Measurements from ENCODE around the gene ACSL6. TPM values are rescaled to one million over a fixed set of nuclear protein-coding genes. Genes with fewer than 3 reads are reported as not detected.

ACSL6 gene
- total RNA-seq, 1 donor from 2014 or later = under 0.01 TPM

- no peak for DNase-seq (ENCODE audit: low read depth)
- Histone ChIP-seq H3K4me3 (ENCODE audit: low read depth, low read length) (no peak overlapping the region), H3K27me3 (ENCODE audit: control insufficient read depth, insufficient read depth, low read length) (no peaks in the 10 kb centered on the region), H3K36me3 (ENCODE audit: control insufficient read depth, insufficient read depth, low read length) (no peaks in the 10 kb centered on the region)
- TF ChIP-seq CTCF (IDR thresholded peaks at IDR 0.05; ENCODE audit: insufficient read depth, low read length, poor library complexity, severe bottlenecking) = no peak
These were observed 79.2 kb downstream of the ACSL6 start for GRCh38 chr5:131932235-131932634.

GRCh38 chr5:131928957-131929356, 82.5 kb downstream of the ACSL6 start:
- H3K4me3 ChIP-seq (ENCODE audit: low read depth, low read length) = no peak overlapping the region
- no peak for TF ChIP-seq CTCF (IDR thresholded peaks at IDR 0.05; ENCODE audit: insufficient read depth, low read length, poor library complexity, severe bottlenecking)
- no peaks in the 10 kb centered on the region for H3K27me3 ChIP-seq (ENCODE audit: control insufficient read depth, insufficient read depth, low read length)
- no peak for DNase-seq (ENCODE audit: low read depth)
- no peaks in the 10 kb centered on the region for H3K36me3 ChIP-seq (ENCODE audit: control insufficient read depth, insufficient read depth, low read length)

GRCh38 chr5:131926168-131926567, 85.3 kb downstream of the ACSL6 start:
- TF ChIP-seq CTCF (IDR thresholded peaks at IDR 0.05; ENCODE audit: insufficient read depth, low read length, poor library complexity, severe bottlenecking) = no peak
- H3K4me3 ChIP-seq (ENCODE audit: low read depth, low read length) = no peak overlapping the region
- no peak for DNase-seq (ENCODE audit: low read depth)
- no peaks in the 10 kb centered on the region for H3K36me3 ChIP-seq (ENCODE audit: control insufficient read depth, insufficient read depth, low read length)
- no peaks in the 10 kb centered on the region for H3K27me3 ChIP-seq (ENCODE audit: control insufficient read depth, insufficient read depth, low read length)

GRCh38 chr5:131916481-131916880, 95.0 kb downstream of the ACSL6 start:
- DNase-seq (ENCODE audit: low read depth) = no peak
- Histone ChIP-seq H3K36me3 (ENCODE audit: control insufficient read depth, insufficient read depth, low read length) (no peaks in the 10 kb centered on the region), H3K4me3 (ENCODE audit: low read depth, low read length) (no peak overlapping the region), H3K27me3 (ENCODE audit: control insufficient read depth, insufficient read depth, low read length) (no peaks in the 10 kb centered on the region)
- TF ChIP-seq CTCF (IDR thresholded peaks at IDR 0.05; ENCODE audit: insufficient read depth, low read length, poor library complexity, severe bottlenecking) = no peak

GRCh38 chr5:131914472-131914871, 97.0 kb downstream of the ACSL6 start:
- TF ChIP-seq CTCF (IDR thresholded peaks at IDR 0.05; ENCODE audit: insufficient read depth, low read length, poor library complexity, severe bottlenecking) = no peak
- Histone ChIP-seq H3K4me3 (ENCODE audit: low read depth, low read length) (no peak overlapping the region), H3K27me3 (ENCODE audit: control insufficient read depth, insufficient read depth, low read length) (no peaks in the 10 kb centered on the region), H3K36me3 (ENCODE audit: control insufficient read depth, insufficient read depth, low read length) (no peaks in the 10 kb centered on the region)
- no peak for DNase-seq (ENCODE audit: low read depth)

- TF ChIP-seq CTCF (IDR thresholded peaks at IDR 0.05; ENCODE audit: insufficient read depth, low read length, poor library complexity, severe bottlenecking) = no peak
- no peak for DNase-seq (ENCODE audit: low read depth)
- Histone ChIP-seq H3K36me3 (ENCODE audit: control insufficient read depth, insufficient read depth, low read length) (no peaks in the 10 kb centered on the region), H3K27me3 (ENCODE audit: control insufficient read depth, insufficient read depth, low read length) (no peaks in the 10 kb centered on the region), H3K4me3 (ENCODE audit: low read depth, low read length) (no peak overlapping the region)
These were observed 97.9 kb downstream of the ACSL6 start for GRCh38 chr5:131913603-131914002.
